GM23338 (cell line): Measurements from ENCODE around the gene PHTF1. TPM values are rescaled to one million over a fixed set of nuclear protein-coding genes. Genes with fewer than 3 reads are reported as not detected.

Experiments used
- ATAC-seq: fragments of 200-7000 bp; cut with Tn5 transposase; 3 replicates; pipeline ENCODE4 v1.9.1; 2020
- DNase-seq: peaks from one replicate; pipeline ENCODE4 v3.0.0-alpha.2; 2015; ENCODE audit warnings: low spot score
- H2AFZ ChIP-seq: fragments of 200-600 bp; sonication (generic); 2 replicates; pipeline ENCODE4 v1.8.0; 2016; ENCODE audit warnings: antibody characterized with exemption, mild to moderate bottlenecking, moderate library complexity
- H3F3A ChIP-seq: fragments of 200-600 bp; sonication (generic); replicated peaks from 2 replicates; pipeline ENCODE4 v1.8.0; 2017; ENCODE audit warnings: antibody characterized with exemption, mixed run types, low read depth
- H3K27ac ChIP-seq: fragments of 200-600 bp; sonication (generic); 2 replicates; pipeline ENCODE4 v1.6.1; 2016; ENCODE audit warnings: low read depth
- H3K27me3 ChIP-seq: fragments of 200-600 bp; sonication (generic); 2 replicates; pipeline ENCODE4 v1.8.0; 2016; ENCODE audit warnings: mild to moderate bottlenecking, mixed run types, moderate library complexity; ENCODE audit not compliant: insufficient read depth
- H3K36me3 ChIP-seq: fragments of 200-600 bp; sonication (generic); 2 replicates; pipeline ENCODE4 v1.8.0; 2016; ENCODE audit warnings: mild to moderate bottlenecking; ENCODE audit not compliant: insufficient read depth
- H3K4me1 ChIP-seq: fragments of 200-600 bp; sonication (generic); 2 replicates; pipeline ENCODE4 v1.8.0; 2016; ENCODE audit warnings: mild to moderate bottlenecking, moderate library complexity; ENCODE audit not compliant: insufficient read depth
- H3K4me2 ChIP-seq: fragments of 200-600 bp; sonication (generic); 2 replicates; pipeline ENCODE4 v1.7.1; 2017; ENCODE audit warnings: mixed run types
- H3K4me3 ChIP-seq: fragments of 200-600 bp; sonication (generic); 2 replicates; pipeline ENCODE4 v1.6.1; 2016; ENCODE audit warnings: mixed run types
- H3K79me2 ChIP-seq: fragments of 200-600 bp; sonication (generic); replicated peaks from 2 replicates; pipeline ENCODE4 v1.8.0; 2017; ENCODE audit warnings: mild to moderate bottlenecking; ENCODE audit not compliant: insufficient read depth
- H3K9me2 ChIP-seq: fragments of 200-600 bp; sonication (generic); 2 replicates; pipeline ENCODE4 v1.8.0; 2017; ENCODE audit not compliant: insufficient read depth
- H4K20me1 ChIP-seq: fragments of 200-600 bp; sonication (generic); replicated peaks from 2 replicates; pipeline ENCODE4 v1.8.0; 2017; ENCODE audit warnings: mild to moderate bottlenecking; ENCODE audit not compliant: insufficient read depth
- H3K27ac Mint-ChIP-seq: 2 replicates; pipeline ENCODE4 v1.8.0; 2020; ENCODE audit warnings: inconsistent platforms, mild to moderate bottlenecking, moderate library complexity, mixed read lengths
- H3K27me3 Mint-ChIP-seq: 3 replicates; pipeline ENCODE4 v1.8.0; 2022; ENCODE audit warnings: low read depth, mild to moderate bottlenecking, moderate library complexity, mixed read lengths, inconsistent platforms; ENCODE audit not compliant: insufficient read depth, poor library complexity
- H3K36me3 Mint-ChIP-seq: 3 replicates; pipeline ENCODE4 v1.8.0; 2021; ENCODE audit warnings: low read depth, mild to moderate bottlenecking, inconsistent platforms, moderate library complexity, mixed read lengths
- H3K4me1 Mint-ChIP-seq: 3 replicates; pipeline ENCODE4 v1.8.0; 2020; ENCODE audit warnings: mild to moderate bottlenecking, inconsistent platforms, mixed read lengths
- H3K4me3 Mint-ChIP-seq: 3 replicates; pipeline ENCODE4 v1.8.0; 2021; ENCODE audit warnings: moderate library complexity, mild to moderate bottlenecking, inconsistent platforms, mixed read lengths
- H3K9me3 Mint-ChIP-seq: 3 replicates; pipeline ENCODE4 v1.8.0; 2020; ENCODE audit warnings: moderate library complexity, mild to moderate bottlenecking, inconsistent platforms, mixed read lengths
- CREB1 ChIP-seq: fragments of 250-450 bp; sonication (Bioruptor Pico); IDR thresholded peaks from 2 replicates; pipeline ENCODE4 v1.5.0; 2020; ENCODE audit warnings: low read depth, mild to moderate bottlenecking, moderate library complexity
- CTCF ChIP-seq, 2 experiments: fragments of 200-600 bp in 1 of 2; sonication (generic) in 1 of 2; conservative IDR thresholded peaks; 2 replicates each; pipeline versions ENCODE4 v1.5.1 to v1.6.1; 2016 to 2017; ENCODE audit warnings: antibody characterized with exemption in 2 of 2, low read depth in 2 of 2, mild to moderate bottlenecking in 2 of 2, moderate library complexity in 1 of 2
- ETS1 ChIP-seq: IDR thresholded peaks from 2 replicates; pipeline ENCODE4 v1.6.1; 2016; ENCODE audit warnings: antibody characterized with exemption
- EZH2 ChIP-seq: fragments of 200-600 bp; sonication (generic); IDR thresholded peaks from one replicate; pipeline ENCODE4 v1.8.0; 2017; ENCODE audit warnings: antibody characterized with exemption, mild to moderate bottlenecking, low read depth; ENCODE audit not compliant: unreplicated experiment
- JUNB ChIP-seq: IDR thresholded peaks from one replicate; pipeline ENCODE4 v1.6.1; 2016; ENCODE audit warnings: antibody characterized with exemption; ENCODE audit not compliant: unreplicated experiment
- NANOG ChIP-seq: IDR thresholded peaks from 2 replicates; pipeline ENCODE4 v1.6.1; 2016; ENCODE audit warnings: antibody characterized with exemption, borderline replicate concordance
- POLR2AphosphoS5 ChIP-seq: IDR thresholded peaks from 2 replicates; pipeline ENCODE4 v1.6.1; 2016; ENCODE audit warnings: antibody characterized with exemption, low read depth
- REST ChIP-seq: IDR thresholded peaks from one replicate; pipeline ENCODE4 v1.6.1; 2018; ENCODE audit warnings: antibody characterized with exemption; ENCODE audit not compliant: unreplicated experiment
- STAT1 ChIP-seq: IDR thresholded peaks from one replicate; pipeline ENCODE4 v1.6.1; 2016; ENCODE audit warnings: antibody characterized with exemption; ENCODE audit not compliant: unreplicated experiment
- ZNF114 ChIP-seq: fragments of 250-450 bp; sonication (Bioruptor Pico); IDR thresholded peaks from 2 replicates; pipeline ENCODE4 v1.5.0; 2020; ENCODE audit warnings: mild to moderate bottlenecking, moderate library complexity
- ZNF331 ChIP-seq: fragments of 250-450 bp; sonication (Bioruptor Pico); IDR thresholded peaks from 2 replicates; pipeline ENCODE4 v1.5.0; 2020; ENCODE audit warnings: low read depth, mild to moderate bottlenecking, moderate library complexity
- polyA plus RNA-seq: library from polyadenylated mRNA; unstranded; fragments of >200 nt; fragmentation: Nextera tagmentation; extraction: Ambion mirVana; gene quantifications from 2 replicates; pipeline ENCODE4 v1.2.1, GENCODE V29; 2016
- total RNA-seq: library from RNA; depleted of rRNA; stranded (reverse); fragments of >200 nt; shearing (Covaris generic); gene quantifications from 2 replicates; pipeline ENCODE4 v1.2.3, GENCODE V29; 2014

The PHTF1 gene
- total and polyA plus RNA-seq, 2 experiments from 2014 or later: 19.1 to 21.6 TPM

GRCh38 chr1:113751516-113751915 is 7.8 kb downstream of the PHTF1 start:
- TF ChIP-seq POLR2AphosphoS5 (no peak), ZNF331 (CRISPR knock-in tag) (no peak), EZH2 (no peak), STAT1 (no peak), NANOG (no peak), ETS1 (no peak), CTCF (conservative IDR thresholded peaks at IDR 0.05; ENCODE audit: low read depth in 2 of 2) (no peak), ZNF114 (CRISPR knock-in tag) (no peak), CREB1 (no peak), JUNB (no peak), REST (no peak)
- Mint-ChIP-seq H3K4me1 (no peaks in the 10 kb centered on the region; the same call in 2 of the 3 replicates), H3K4me3 (no peak overlapping the region), H3K9me3 (peaks cover 2% of the 10 kb centered on the region; the same call in 1 of the 3 replicates), H3K27ac (no peak overlapping the region), H3K27me3 (no peaks in the 10 kb centered on the region), H3K36me3 (peaks cover 50% of the 10 kb centered on the region)
- Histone ChIP-seq H3K9me2 (no peaks in the 10 kb centered on the region), H3F3A (no peaks in the 10 kb centered on the region), H3K27ac (no peak overlapping the region), H3K79me2 (peaks cover 8% of the 10 kb centered on the region; the same call in 1 of the 2 replicates), H3K36me3 (peaks cover 5% of the 10 kb centered on the region), H4K20me1 (peaks cover 3% of the 10 kb centered on the region; the same call in 1 of the 2 replicates), H3K27me3 (no peaks in the 10 kb centered on the region), H2AFZ (no peak overlapping the region), H3K4me3 (no peak overlapping the region), H3K4me1 (no peaks in the 10 kb centered on the region), H3K4me2 (no peak overlapping the region)
- DNase-seq: no peak
- no peak for ATAC-seq
